ENCODE measurements around the gene SPI1. TPM values are rescaled to one million over a fixed set of nuclear protein-coding genes. Genes with fewer than 3 reads are reported as not detected.
"Not testable (repeated sequence)": the region's sequence is repeated elsewhere in the genome, so short reads cannot be mapped to it uniquely, and the experiment has no call there.

SPI1 gene
- total RNA-seq, 6 donors from 2014 or later: 52.8 to 275 (median 179) TPM

DNA sequence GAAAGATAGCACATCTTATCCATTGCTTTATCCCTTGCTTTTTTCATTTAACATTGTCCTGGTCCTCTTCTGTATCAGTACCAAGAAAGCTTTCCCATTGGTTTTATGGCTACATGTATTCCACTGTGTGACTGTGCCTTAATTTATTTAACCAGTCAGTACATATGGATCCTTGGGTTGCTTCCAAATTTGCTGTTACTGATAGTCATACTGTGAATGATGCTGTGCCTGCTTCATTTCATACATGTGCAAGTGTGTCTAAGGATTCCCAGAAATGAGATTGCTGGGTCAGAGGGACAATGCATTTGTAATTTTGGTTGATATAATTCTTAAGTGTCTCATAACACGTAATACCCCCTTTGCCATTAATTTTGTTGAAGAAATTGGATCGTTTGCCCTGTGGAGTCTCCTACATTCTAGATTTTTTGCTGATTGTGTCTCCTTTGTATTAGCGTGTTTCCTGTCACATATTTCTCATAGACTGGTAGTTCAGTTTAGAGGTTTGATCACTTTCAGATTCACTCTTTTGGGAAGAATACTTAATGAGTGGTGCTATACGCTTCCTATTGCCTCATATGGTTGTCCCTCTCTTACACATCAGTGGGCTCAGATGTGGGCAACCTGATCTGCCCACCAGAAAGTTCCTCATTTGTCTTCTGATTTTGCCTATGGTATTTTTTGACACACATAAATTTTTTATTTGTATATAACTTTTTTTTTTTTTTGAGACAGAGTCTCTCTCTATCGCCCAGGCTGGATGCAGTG is 61.1 kb downstream of the SPI1 start:
- Histone ChIP-seq H3K27ac (no peak overlapping the region), H3K9me3 (no peaks in the 10 kb centered on the region), H3K27me3 (no peaks in the 10 kb centered on the region), H3K36me3 (peaks cover 16 to 87% (median 66%) of the 10 kb centered on the region in 4 donors), H3K4me3 (no peak overlapping the region), H3K4me1 (no peaks in the 10 kb centered on the region)
- TF ChIP-seq POLR2AphosphoS5 (IDR thresholded peaks at IDR 0.05) (no peak), EP300 (IDR thresholded peaks at IDR 0.05) (no peak), POLR2A (IDR thresholded peaks at IDR 0.05) (no peak)
- TF ChIP-seq, protein P1, sequence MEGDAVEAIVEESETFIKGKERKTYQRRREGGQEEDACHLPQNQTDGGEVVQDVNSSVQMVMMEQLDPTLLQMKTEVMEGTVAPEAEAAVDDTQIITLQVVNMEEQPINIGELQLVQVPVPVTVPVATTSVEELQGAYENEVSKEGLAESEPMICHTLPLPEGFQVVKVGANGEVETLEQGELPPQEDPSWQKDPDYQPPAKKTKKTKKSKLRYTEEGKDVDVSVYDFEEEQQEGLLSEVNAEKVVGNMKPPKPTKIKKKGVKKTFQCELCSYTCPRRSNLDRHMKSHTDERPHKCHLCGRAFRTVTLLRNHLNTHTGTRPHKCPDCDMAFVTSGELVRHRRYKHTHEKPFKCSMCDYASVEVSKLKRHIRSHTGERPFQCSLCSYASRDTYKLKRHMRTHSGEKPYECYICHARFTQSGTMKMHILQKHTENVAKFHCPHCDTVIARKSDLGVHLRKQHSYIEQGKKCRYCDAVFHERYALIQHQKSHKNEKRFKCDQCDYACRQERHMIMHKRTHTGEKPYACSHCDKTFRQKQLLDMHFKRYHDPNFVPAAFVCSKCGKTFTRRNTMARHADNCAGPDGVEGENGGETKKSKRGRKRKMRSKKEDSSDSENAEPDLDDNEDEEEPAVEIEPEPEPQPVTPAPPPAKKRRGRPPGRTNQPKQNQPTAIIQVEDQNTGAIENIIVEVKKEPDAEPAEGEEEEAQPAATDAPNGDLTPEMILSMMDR (IDR thresholded peaks at IDR 0.05): no peak
- ATAC-seq (ENCODE audit: low FRiP score in 2 of 2) (no peak), DNase-seq (no peak)
- WGBS, 2 donors: 85 to 86% methylated on average over 5 of the region's 5 CpGs

DNA sequence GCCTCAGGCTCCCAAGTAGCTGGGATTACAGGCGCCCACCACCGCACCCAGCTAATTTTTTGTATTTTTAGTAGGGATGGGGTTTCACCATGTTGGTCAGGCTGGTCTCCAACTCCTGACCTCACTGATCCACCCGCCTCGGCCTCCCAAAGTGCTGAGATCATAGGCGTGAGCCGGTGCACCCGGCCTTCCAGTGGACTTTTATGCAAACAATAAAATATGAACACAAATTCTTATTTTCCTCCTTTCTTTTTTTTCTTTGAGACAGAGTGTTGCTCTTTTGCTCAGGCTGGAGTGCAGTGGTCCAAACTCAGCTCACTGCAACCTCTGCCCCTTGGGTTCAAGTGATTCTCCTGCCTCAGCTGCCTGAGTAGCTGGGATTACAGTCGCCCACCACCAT is 61.8 kb downstream of the SPI1 start:
- not testable (repeated sequence) for ATAC-seq (ENCODE audit: low FRiP score in 2 of 2); H3K27ac ChIP-seq; DNase-seq; H3K9me3 ChIP-seq; H3K4me1 ChIP-seq; H3K27me3 ChIP-seq; H3K4me3 ChIP-seq
- WGBS, 2 donors: 91 to 95% methylated on average over 7 to 8 of the region's 8 CpGs
- H3K36me3 ChIP-seq: peaks cover 21 to 87% (median 67%) of the 10 kb centered on the region in 4 donors

DNA sequence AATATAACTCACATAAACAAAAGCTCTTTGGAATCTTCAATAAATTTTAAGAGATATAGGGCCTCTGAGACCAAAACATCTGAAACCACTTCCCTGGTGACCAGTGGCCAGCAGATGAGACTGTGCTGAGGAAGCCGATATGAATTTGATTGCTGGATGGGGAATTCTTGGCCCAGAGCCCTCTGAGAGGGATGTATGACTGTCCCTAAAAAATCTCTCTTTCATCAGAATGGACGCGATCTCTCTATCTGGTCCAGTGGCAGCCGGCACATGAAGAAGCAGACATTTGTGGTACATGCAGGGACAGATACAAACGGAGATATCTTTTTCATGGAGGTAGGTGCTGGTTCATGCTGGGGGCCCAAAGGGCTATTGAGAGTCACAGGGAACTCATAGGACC is 63.4 kb downstream of the SPI1 start:
- no peak for TF ChIP-seq POLR2AphosphoS5 (IDR thresholded peaks at IDR 0.05)
- TF ChIP-seq, protein P1 (IDR thresholded peaks at IDR 0.05): no peak
- no peak for TF ChIP-seq EP300 (IDR thresholded peaks at IDR 0.05)
- no peak for TF ChIP-seq POLR2A (IDR thresholded peaks at IDR 0.05)
- DNase-seq (no peak), ATAC-seq (ENCODE audit: low FRiP score in 2 of 2) (no peak)
- H3K36me3 ChIP-seq: peaks cover 26 to 96% (median 79%) of the 10 kb centered on the region in 4 donors
- H3K27me3 ChIP-seq: no peaks in the 10 kb centered on the region
- no peak overlapping the region for H3K4me3 ChIP-seq
- 81 to 94% methylated on average over 5 of the region's 5 CpGs for WGBS, 2 donors
- no peaks in the 10 kb centered on the region for H3K4me1 ChIP-seq
- H3K27ac ChIP-seq: no peak overlapping the region
- H3K9me3 ChIP-seq: no peaks in the 10 kb centered on the region

DNA sequence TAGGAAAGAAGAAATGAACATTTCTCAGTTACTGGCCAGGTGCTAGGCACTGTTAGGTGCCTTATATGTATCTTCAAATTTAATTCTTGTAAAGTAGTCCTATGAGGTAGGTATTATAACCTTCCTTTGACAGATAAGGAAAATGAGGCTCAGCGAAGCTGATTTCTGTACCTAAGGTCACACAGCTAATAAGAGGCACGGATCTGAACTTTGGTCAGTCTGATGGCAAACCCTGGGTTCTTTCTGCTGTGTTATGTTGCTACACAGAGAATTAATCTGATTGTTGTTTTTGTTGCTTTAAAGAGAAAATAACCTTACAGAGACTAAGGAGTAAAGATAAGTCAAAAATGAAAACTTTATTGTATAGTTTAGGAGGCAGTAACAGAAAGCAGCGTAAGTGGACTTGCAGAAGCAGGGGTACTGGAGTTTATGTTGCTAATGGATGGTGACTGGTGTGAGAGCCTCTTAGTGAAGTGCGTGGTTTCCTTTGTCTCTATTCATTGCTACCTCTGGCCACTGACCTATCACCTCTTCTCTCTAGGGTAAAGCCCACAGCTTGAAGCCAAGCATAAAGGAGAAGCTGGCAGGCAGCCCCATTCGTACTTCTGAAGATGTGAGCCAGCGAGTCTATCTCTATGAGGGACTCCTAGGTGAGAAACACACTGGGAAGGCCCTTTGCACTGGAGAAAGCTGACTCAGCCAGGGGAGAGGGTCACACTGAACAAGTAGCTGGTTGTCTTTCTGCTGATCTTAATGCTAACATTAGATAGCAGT is 70.1 kb downstream of the SPI1 start:
- Histone ChIP-seq H3K4me3 (no peak overlapping the region), H3K9me3 (peaks cover 0 to 3% (median 0%) of the 10 kb centered on the region in 4 donors), H3K36me3 (peaks cover 42 to 100% (median 83%) of the 10 kb centered on the region in 4 donors), H3K27me3 (no peaks in the 10 kb centered on the region), H3K27ac (no peak overlapping the region), H3K4me1 (no peaks in the 10 kb centered on the region)
- WGBS, 2 donors: 94 to 97% methylated on average over 6 of the region's 6 CpGs
- TF ChIP-seq EP300 (IDR thresholded peaks at IDR 0.05): no peak
- TF ChIP-seq POLR2AphosphoS5 (IDR thresholded peaks at IDR 0.05): no peak
- TF ChIP-seq, protein P1 (IDR thresholded peaks at IDR 0.05): no peak
- TF ChIP-seq POLR2A (IDR thresholded peaks at IDR 0.05): no peak
- DNase-seq: no peak
- no peak for ATAC-seq (ENCODE audit: low FRiP score in 2 of 2)

DNA sequence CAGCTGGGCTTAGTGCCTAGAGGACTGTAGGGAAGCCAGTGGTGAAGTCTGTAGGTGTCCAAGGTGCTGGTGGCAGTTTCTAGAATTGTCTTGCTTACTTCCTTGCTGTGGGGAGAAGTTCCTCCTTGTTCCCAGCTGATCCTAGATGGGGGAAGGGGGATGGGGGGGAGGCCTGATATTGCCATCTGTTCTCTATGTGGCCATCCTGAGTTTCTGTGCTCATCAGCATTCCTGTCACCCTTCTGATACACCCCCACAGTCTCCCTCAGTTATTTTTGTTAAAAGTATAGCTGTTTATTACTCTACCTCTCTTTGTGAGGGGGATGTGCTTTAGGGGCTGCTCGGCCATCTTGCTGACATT is 71.9 kb downstream of the SPI1 start:
- 56 to 95% methylated on average over 1 of the region's 1 CpG for WGBS, 2 donors
- H3K36me3 ChIP-seq: peaks cover 36 to 100% (median 83%) of the 10 kb centered on the region in 4 donors
- ATAC-seq (ENCODE audit: low FRiP score in 2 of 2): no peak
- H3K9me3 ChIP-seq: peaks cover 0 to 12% (median 0%) of the 10 kb centered on the region in 4 donors
- no peaks in the 10 kb centered on the region for H3K4me1 ChIP-seq
- H3K27me3 ChIP-seq: no peaks in the 10 kb centered on the region
- no peak for DNase-seq
- TF ChIP-seq, protein P1 (IDR thresholded peaks at IDR 0.05): no peak
- TF ChIP-seq POLR2A (IDR thresholded peaks at IDR 0.05): no peak
- no peak overlapping the region for H3K4me3 ChIP-seq
- H3K27ac ChIP-seq: no peak overlapping the region

Measured in upper lobe of left lung (tissue), 6 donors.